Activated gamma-delta T cell treated with Interleukin-2 at 50 U/mL for 16 hours (primary cell): ENCODE measurements around the gene HLTF.

Experiments
- DNase-seq: peaks from one replicate; pipeline ENCODE4 v3.0.0-alpha.2; 2020

The HLTF gene

GRCh38 chr3:149087208-149087607 lies 875 bp upstream of the HLTF start:
- DNase-seq = no peak

GRCh38 chr3:149085828-149086231 lies 503 bp downstream of the HLTF start:
- DNase-seq = peak; percentile 7

- DNase-seq = no peak
These were observed 4.6 kb downstream of the HLTF start for GRCh38 chr3:149081772-149082171.

- DNase-seq = no peak
These were observed 5.6 kb downstream of the HLTF start for GRCh38 chr3:149080699-149081091.

GRCh38 chr3:149080011-149080698 lies 6.2 kb downstream of the HLTF start:
- no peak for DNase-seq

- no peak for DNase-seq
These were observed 8.7 kb downstream of the HLTF start for GRCh38 chr3:149077628-149078027.

- no peak for DNase-seq
These were observed 18.4 kb downstream of the HLTF start for GRCh38 chr3:149067883-149068282.

GRCh38 chr3:149061776-149062175 lies 24.6 kb downstream of the HLTF start:
- no peak for DNase-seq

- DNase-seq = no peak
These were observed 27.7 kb downstream of the HLTF start for GRCh38 chr3:149058602-149059001.

- no peak for DNase-seq
These were observed 28.1 kb downstream of the HLTF start for GRCh38 chr3:149058198-149058597.

GRCh38 chr3:149055575-149055974 lies 30.8 kb downstream of the HLTF start:
- DNase-seq = no peak

GRCh38 chr3:149044339-149045083 lies 41.8 kb downstream of the HLTF start:
- no peak for DNase-seq

- no peak for DNase-seq
These were observed 43.4 kb downstream of the HLTF start for GRCh38 chr3:149042789-149043386.

- no peak for DNase-seq
These were observed 48.0 kb downstream of the HLTF start for GRCh38 chr3:149038322-149038721.

- DNase-seq = no peak
These were observed 48.6 kb downstream of the HLTF start for GRCh38 chr3:149037684-149038083.

GRCh38 chr3:149031096-149031495 lies 55.2 kb downstream of the HLTF start:
- DNase-seq = no peak

- DNase-seq = no peak
These were observed 59.6 kb downstream of the HLTF start for GRCh38 chr3:149026718-149027117.

- DNase-seq = no peak
These were observed 62.4 kb downstream of the HLTF start for GRCh38 chr3:149023951-149024350.

- DNase-seq = no peak
These were observed 64.5 kb downstream of the HLTF start for GRCh38 chr3:149021830-149022229.

- DNase-seq = no peak
These were observed 65.5 kb downstream of the HLTF start for GRCh38 chr3:149020839-149021252.

- no peak for DNase-seq
These were observed 66.0 kb downstream of the HLTF start for GRCh38 chr3:149020196-149020838.

GRCh38 chr3:149019580-149019979 lies 66.8 kb downstream of the HLTF start:
- no peak for DNase-seq

GRCh38 chr3:149018247-149018646 lies 68.1 kb downstream of the HLTF start:
- no peak for DNase-seq
